ENCODE measurements around the gene ZNF318.
"Not testable (repeated sequence)": the region's sequence is repeated elsewhere in the genome, so short reads cannot be mapped to it uniquely, and the experiment has no call there.

The ZNF318 gene

GRCh38 chr6:43369174-43370002, at the start of gene ZNF318:
TSS of gene ZNF318 (minus strand) at chr6:43369647. CDS start at chr6:43369365, 282 bp downstream.
- peak; percentile 97 for DNase-seq (ENCODE audit: low read depth)

GRCh38 chr6:43416935-43417334, 47.5 kb upstream of the ZNF318 start:
- no peak for DNase-seq (ENCODE audit: low read depth)

GRCh38 chr6:43415275-43415674, 45.8 kb upstream of the ZNF318 start:
- DNase-seq (ENCODE audit: low read depth), result not testable (repeated sequence)

GRCh38 chr6:43413002-43413401, 43.6 kb upstream of the ZNF318 start:
- no peak for DNase-seq (ENCODE audit: low read depth)

- DNase-seq (ENCODE audit: low read depth), result no peak
These were observed 43.1 kb upstream of the ZNF318 start for GRCh38 chr6:43412541-43412940.

- DNase-seq (ENCODE audit: low read depth), result not testable (repeated sequence)
These were observed 41.3 kb upstream of the ZNF318 start for GRCh38 chr6:43410776-43411175.

- no peak for DNase-seq (ENCODE audit: low read depth)
These were observed 38.8 kb upstream of the ZNF318 start for GRCh38 chr6:43408259-43408658.

GRCh38 chr6:43407296-43407695, 37.8 kb upstream of the ZNF318 start:
- DNase-seq (ENCODE audit: low read depth), result no peak

GRCh38 chr6:43405354-43405753, 35.9 kb upstream of the ZNF318 start:
- DNase-seq (ENCODE audit: low read depth), result no peak

- DNase-seq (ENCODE audit: low read depth), result no peak
These were observed 33.4 kb upstream of the ZNF318 start for GRCh38 chr6:43402820-43403219.

- DNase-seq (ENCODE audit: low read depth), result no peak
These were observed 32.3 kb upstream of the ZNF318 start for GRCh38 chr6:43401730-43402129.

GRCh38 chr6:43399932-43400487, 30.6 kb upstream of the ZNF318 start:
- no peak for DNase-seq (ENCODE audit: low read depth)

GRCh38 chr6:43396408-43397149, 27.1 kb upstream of the ZNF318 start:
- no peak for DNase-seq (ENCODE audit: low read depth)

GRCh38 chr6:43395776-43396175, 26.3 kb upstream of the ZNF318 start:
- DNase-seq (ENCODE audit: low read depth), result no peak

GRCh38 chr6:43394982-43395381, 25.5 kb upstream of the ZNF318 start:
- DNase-seq (ENCODE audit: low read depth), result no peak

- DNase-seq (ENCODE audit: low read depth), result no peak
These were observed 24.2 kb upstream of the ZNF318 start for GRCh38 chr6:43393602-43394001.

- DNase-seq (ENCODE audit: low read depth), result not testable (repeated sequence)
These were observed 23.7 kb upstream of the ZNF318 start for GRCh38 chr6:43393133-43393532.

- no peak for DNase-seq (ENCODE audit: low read depth)
These were observed 22.1 kb upstream of the ZNF318 start for GRCh38 chr6:43391440-43392031.

GRCh38 chr6:43390753-43391439, 21.4 kb upstream of the ZNF318 start:
- not testable (repeated sequence) for DNase-seq (ENCODE audit: low read depth)

- no peak for DNase-seq (ENCODE audit: low read depth)
These were observed 20.4 kb upstream of the ZNF318 start for GRCh38 chr6:43389730-43390295.

GRCh38 chr6:43386492-43386891, 17.0 kb upstream of the ZNF318 start:
- no peak for DNase-seq (ENCODE audit: low read depth)
